Psoas muscle (tissue), 8 donors: ENCODE results near the gene LIX1L. TPM values are rescaled to one million over a fixed set of nuclear protein-coding genes. Genes with fewer than 3 reads are reported as not detected.

Source experiments
- ATAC-seq, 4 donors: fragments of 200-7000 bp; cut with Tn5 transposase; one replicate each; pipeline ENCODE4 v1.9.1; 2020; ENCODE audit warnings: moderate library complexity in 3 of 4, mild to moderate bottlenecking in 2 of 4
- DNase-seq, 2 donors: peaks; one replicate each; pipeline ENCODE4 v3.0.0-alpha.2; 2020
- H3K27ac ChIP-seq: fragments of 200-600 bp; one replicate; pipeline ENCODE4 v1.8.0; 2022
- H3K27me3 ChIP-seq, 3 donors: fragments of 200-600 bp in 1 of 3; one replicate each; pipeline versions ENCODE4 v1.6.1 to v1.8.0; 2013 to 2022; ENCODE audit warnings: low read length in 2 of 3, mild to moderate bottlenecking in 2 of 3, moderate library complexity in 1 of 3; ENCODE audit not compliant: insufficient read depth in 3 of 3
- H3K36me3 ChIP-seq, 2 donors: fragments of 200-600 bp in 1 of 2; one replicate each; pipeline versions ENCODE4 v1.6.1 to v1.8.0; 2013 to 2022; ENCODE audit warnings: low read depth in 1 of 2, mild to moderate bottlenecking in 1 of 2, moderate library complexity in 1 of 2; ENCODE audit not compliant: insufficient read depth in 1 of 2
- H3K4me1 ChIP-seq: fragments of 200-600 bp; one replicate; pipeline ENCODE4 v1.8.0; 2022
- H3K4me3 ChIP-seq: fragments of 200-600 bp; one replicate; pipeline ENCODE4 v1.8.0; 2022; ENCODE audit warnings: mild to moderate bottlenecking
- H3K9me3 ChIP-seq: fragments of 200-600 bp; one replicate; pipeline ENCODE4 v1.8.0; 2022
- CTCF ChIP-seq: fragments of 200-600 bp; IDR thresholded peaks from one replicate; pipeline ENCODE4 v1.8.0; 2022; ENCODE audit warnings: antibody characterized with exemption
- WGBS, 3 donors: extraction: QIAGEN DNeasy Blood & Tissue Kit; methylation state at CpG; one replicate each; pipeline versions ENCODE4 v1.1.6 to v1.1.7; 2013; 5-methylcytosine and 5-hydroxymethylcytosine counted together
- intact Hi-C, 2 donors: fragments of 100-400 bp; cut with DNase I; formaldehyde crosslinking; loops; one replicate each; pipeline versions ENCODE4 v1.11.0 to v1.14.2; 2022
- polyA plus RNA-seq, 3 donors: library from polyadenylated mRNA; stranded (reverse); fragments of 200-250 nt; gene quantifications; one replicate each; pipeline ENCODE4 v1.2.3, GENCODE V29; 2013
- total RNA-seq, 4 donors: library from RNA; stranded (reverse); fragmentation: NEBNext Ultra II Directional in 2 of 4; extraction: Animal tissue kit (Norgen Biotek cat#: 25700) in 2 of 4; gene quantifications; one replicate each; pipeline versions ENCODE4 v1.2.1 to v1.2.4, GENCODE V29; 2021 to 2023
- donor health status: healthy with polysubstance abuse.
- donor health status: DM: no; HTN: no; CAD: no; lungs with moderate emphysema.
- donor health status: Bipolar disorder and iron deficiency.
- donor health status: healthy.
- donor health status: DM: yes; HTN: yes; CAD: no.
- donor health status: DM: no; HTN: no; CAD: no.
- donor health status: DM: no; HTN: no; CAD: no.
- donor health status: DM: yes; HTN: yes; CAD: no.

The LIX1L gene
- total and polyA plus RNA-seq, 7 donors, result 14.6 to 59.7 (median 28.1) TPM

GRCh38 chr1:145986551-145986950 lies 28.7 kb upstream of the LIX1L start:
- intact Hi-C loops, result no loop called here
- H3K4me3 ChIP-seq, result no peak overlapping the region
- peak in 1 of 2 donors; percentile 21 for DNase-seq
- H3K36me3 ChIP-seq, result no peaks in the 10 kb centered on the region
- H3K27ac ChIP-seq, result peak overlapping the region; percentile 98
- H3K27me3 ChIP-seq, result no peaks in the 10 kb centered on the region
- WGBS, 3 donors, result 53 to 78% (median 61%) methylated on average over 6 of the region's 6 CpGs
- H3K4me1 ChIP-seq, result peaks cover 53% of the 10 kb centered on the region
- TF ChIP-seq CTCF, result no peak
- H3K9me3 ChIP-seq, result no peaks in the 10 kb centered on the region
- ATAC-seq, result no peak

- Histone ChIP-seq H3K4me1 (peaks cover 61% of the 10 kb centered on the region), H3K27ac (peak overlapping the region; percentile 98), H3K27me3 (no peaks in the 10 kb centered on the region), H3K4me3 (peak overlapping the region; percentile 49), H3K9me3 (no peaks in the 10 kb centered on the region), H3K36me3 (no peaks in the 10 kb centered on the region)
- no peak for TF ChIP-seq CTCF
- DNase-seq, result peak; percentile 78 to 89
- ATAC-seq, result peak; percentile 26 to 43 (median 34)
- intact Hi-C loops, result no loop called here
- WGBS, 3 donors, result 3 to 11% (median 11%) methylated on average over 15 of the region's 15 CpGs
Measured at GRCh38 chr1:145985502-145986439, 28.0 kb upstream of the LIX1L start.

GRCh38 chr1:145985129-145985501 lies 27.3 kb upstream of the LIX1L start:
- intact Hi-C loops, result no loop called here
- Histone ChIP-seq H3K36me3 (no peaks in the 10 kb centered on the region), H3K27ac (peak overlapping the region; percentile 98), H3K4me1 (peaks cover 66% of the 10 kb centered on the region), H3K27me3 (no peaks in the 10 kb centered on the region), H3K9me3 (no peaks in the 10 kb centered on the region), H3K4me3 (peak overlapping the region; percentile 49)
- TF ChIP-seq CTCF, result no peak
- ATAC-seq (peak in 2 of 4 donors; percentile 1 to 13), DNase-seq (peak; percentile 47 to 56)
- WGBS, 3 donors, result 13 to 21% (median 14%) methylated on average over 2 of the region's 2 CpGs

- peak overlapping the region; percentile 49 for H3K4me3 ChIP-seq
- ATAC-seq, result no peak
- DNase-seq, result peak in 1 of 2 donors; percentile 48
- no peaks in the 10 kb centered on the region for H3K27me3 ChIP-seq
- peaks cover 73% of the 10 kb centered on the region for H3K4me1 ChIP-seq
- no peak for TF ChIP-seq CTCF
- H3K36me3 ChIP-seq, result no peaks in the 10 kb centered on the region
- no peaks in the 10 kb centered on the region for H3K9me3 ChIP-seq
- H3K27ac ChIP-seq, result peak overlapping the region; percentile 98
- 27 to 58% (median 40%) methylated on average over 12 of the region's 12 CpGs for WGBS, 3 donors
- intact Hi-C loops, result loop anchor here (2.0 kb wide), 2 partner anchors 13 to 21 kb away; partner anchors contain the start of gene TXNIP (in 1 of the 2)
Measured at GRCh38 chr1:145983960-145984830, 26.4 kb upstream of the LIX1L start.
